ENCODE data around the gene MAPK1IP1L. TPM values are rescaled to one million over a fixed set of nuclear protein-coding genes. Genes with fewer than 3 reads are reported as not detected.
A peak's percentile ranks its signal among the peaks of the same experiment; 100 is the strongest.
"Not testable (repeated sequence)": the region's sequence is repeated elsewhere in the genome, so short reads cannot be mapped to it uniquely, and the experiment has no call there.

MAPK1IP1L gene
- total RNA-seq, 4 donors from 2014 or later: 36.8 to 73.7 (median 54.0) TPM

DNA sequence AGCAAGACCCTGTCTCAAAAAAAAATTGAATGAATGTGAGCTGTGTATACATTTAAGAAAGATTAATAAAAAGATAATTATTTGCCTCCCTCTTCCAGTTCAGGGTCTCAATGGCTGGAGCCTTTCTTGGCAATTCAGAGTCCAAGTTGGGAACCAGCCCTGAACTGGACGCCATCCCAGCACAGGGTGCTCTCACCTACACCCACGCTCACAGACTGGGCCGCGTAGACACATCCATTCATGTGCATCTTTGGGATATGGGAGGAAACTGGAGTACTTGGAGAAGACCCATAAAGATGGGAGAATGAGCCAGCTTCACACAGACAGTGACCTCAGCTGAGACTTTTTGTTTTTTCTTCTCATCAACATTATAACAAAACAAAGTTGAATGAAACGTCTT is 6.5 kb downstream of the MAPK1IP1L start:
- WGBS, 2 donors: 89% methylated on average over 5 of the region's 5 CpGs
- DNase-seq (ENCODE audit: low spot score in 2 of 2): peak in 1 of 2 donors; percentile 65
- intact Hi-C loops (cut with DNase I; ENCODE audit: low total_unique reads): no loop called here
- TF ChIP-seq, protein P1, sequence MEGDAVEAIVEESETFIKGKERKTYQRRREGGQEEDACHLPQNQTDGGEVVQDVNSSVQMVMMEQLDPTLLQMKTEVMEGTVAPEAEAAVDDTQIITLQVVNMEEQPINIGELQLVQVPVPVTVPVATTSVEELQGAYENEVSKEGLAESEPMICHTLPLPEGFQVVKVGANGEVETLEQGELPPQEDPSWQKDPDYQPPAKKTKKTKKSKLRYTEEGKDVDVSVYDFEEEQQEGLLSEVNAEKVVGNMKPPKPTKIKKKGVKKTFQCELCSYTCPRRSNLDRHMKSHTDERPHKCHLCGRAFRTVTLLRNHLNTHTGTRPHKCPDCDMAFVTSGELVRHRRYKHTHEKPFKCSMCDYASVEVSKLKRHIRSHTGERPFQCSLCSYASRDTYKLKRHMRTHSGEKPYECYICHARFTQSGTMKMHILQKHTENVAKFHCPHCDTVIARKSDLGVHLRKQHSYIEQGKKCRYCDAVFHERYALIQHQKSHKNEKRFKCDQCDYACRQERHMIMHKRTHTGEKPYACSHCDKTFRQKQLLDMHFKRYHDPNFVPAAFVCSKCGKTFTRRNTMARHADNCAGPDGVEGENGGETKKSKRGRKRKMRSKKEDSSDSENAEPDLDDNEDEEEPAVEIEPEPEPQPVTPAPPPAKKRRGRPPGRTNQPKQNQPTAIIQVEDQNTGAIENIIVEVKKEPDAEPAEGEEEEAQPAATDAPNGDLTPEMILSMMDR (IDR thresholded peaks at IDR 0.05): no peak
- TF ChIP-seq POLR2A (IDR thresholded peaks at IDR 0.05): no peak
- no peak overlapping the region for H3K4me3 ChIP-seq (ENCODE audit: low read depth, poor library complexity, severe bottlenecking)

DNA sequence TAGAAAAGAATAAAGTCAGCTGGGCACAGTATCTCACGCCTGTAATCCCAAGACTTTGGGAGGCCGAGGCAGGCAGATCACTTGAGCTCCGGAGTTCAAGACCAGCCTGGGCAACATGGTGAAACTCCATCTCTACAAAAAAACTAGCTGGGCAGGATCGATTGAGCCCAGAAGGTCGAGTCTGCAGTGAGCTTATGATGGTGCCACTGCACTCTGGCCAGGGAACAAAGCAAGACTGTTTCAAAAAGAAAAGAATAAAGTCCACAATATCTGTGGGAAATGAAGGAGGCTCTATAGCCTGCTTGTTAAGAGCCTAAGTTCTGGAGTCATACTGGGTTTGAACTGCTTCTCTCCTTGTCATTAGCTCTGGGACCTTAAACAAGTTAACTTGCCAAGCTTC is 7.9 kb downstream of the MAPK1IP1L start:
- intact Hi-C loops (cut with DNase I; ENCODE audit: low total_unique reads): no loop called here
- H3K4me3 ChIP-seq (ENCODE audit: low read depth, poor library complexity, severe bottlenecking): no peak overlapping the region
- TF ChIP-seq, protein P1 (IDR thresholded peaks at IDR 0.05): no peak
- TF ChIP-seq POLR2A (IDR thresholded peaks at IDR 0.05): no peak
- 87 to 93% methylated on average over 5 of the region's 5 CpGs for WGBS, 2 donors
- DNase-seq (ENCODE audit: low spot score in 2 of 2): no peak

DNA sequence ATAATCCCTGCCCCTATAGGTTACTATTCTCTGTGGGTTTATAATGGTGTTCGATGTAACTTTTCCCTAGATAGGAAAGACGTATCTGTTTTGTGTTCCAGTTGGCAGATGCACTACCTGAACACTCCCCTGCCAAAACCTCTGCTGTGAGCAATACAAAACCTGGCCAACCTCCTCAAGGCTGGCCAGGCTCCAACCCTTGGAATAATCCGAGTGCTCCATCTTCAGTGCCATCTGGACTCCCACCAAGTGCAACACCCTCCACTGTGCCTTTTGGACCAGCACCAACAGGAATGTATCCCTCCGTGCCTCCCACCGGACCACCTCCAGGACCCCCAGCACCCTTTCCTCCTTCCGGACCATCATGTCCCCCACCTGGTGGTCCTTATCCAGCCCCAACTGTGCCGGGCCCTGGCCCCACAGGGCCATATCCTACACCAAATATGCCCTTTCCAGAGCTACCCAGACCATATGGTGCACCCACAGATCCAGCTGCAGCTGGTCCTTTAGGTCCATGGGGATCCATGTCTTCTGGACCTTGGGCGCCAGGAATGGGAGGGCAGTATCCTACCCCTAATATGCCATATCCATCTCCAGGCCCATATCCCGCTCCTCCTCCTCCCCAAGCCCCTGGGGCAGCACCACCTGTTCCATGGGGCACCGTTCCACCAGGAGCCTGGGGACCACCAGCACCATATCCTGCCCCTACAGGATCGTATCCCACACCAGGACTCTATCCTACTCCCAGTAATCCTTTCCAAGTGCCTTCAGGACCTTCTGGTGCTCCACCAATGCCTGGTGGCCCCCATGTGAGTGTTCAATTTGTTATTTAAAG is 11.3 kb downstream of the MAPK1IP1L start:
- DNase-seq (ENCODE audit: low spot score in 2 of 2): no peak
- intact Hi-C loops (cut with DNase I; ENCODE audit: low total_unique reads): no loop called here
- no peak overlapping the region for H3K4me3 ChIP-seq (ENCODE audit: low read depth, poor library complexity, severe bottlenecking)
- 63% methylated on average over 11 of the region's 11 CpGs for WGBS, 2 donors
- no peak for TF ChIP-seq POLR2A (IDR thresholded peaks at IDR 0.05)
- TF ChIP-seq, protein P1 (IDR thresholded peaks at IDR 0.05): no peak

DNA sequence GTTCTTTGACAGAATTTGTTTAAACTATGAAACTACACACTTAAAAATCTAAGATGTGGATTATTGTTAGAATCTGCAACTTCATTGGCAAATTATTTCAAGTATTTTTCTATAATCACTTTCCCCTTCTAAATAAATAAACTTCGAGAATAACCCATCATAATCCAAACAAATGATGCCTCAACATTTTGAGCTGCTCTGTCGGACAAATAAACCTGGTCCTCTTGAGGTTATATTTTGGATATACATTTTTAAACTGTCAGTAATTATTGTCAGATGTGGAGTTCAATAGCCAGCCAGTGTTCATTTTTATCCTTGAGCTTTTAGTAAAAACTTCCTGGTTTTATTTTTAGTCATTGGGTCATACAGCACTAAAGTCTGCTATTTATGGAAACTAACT is 13.4 kb downstream of the MAPK1IP1L start:
- 72 to 78% methylated on average over 2 of the region's 2 CpGs for WGBS, 2 donors
- intact Hi-C loops (cut with DNase I; ENCODE audit: low total_unique reads); H3K4me3 ChIP-seq (ENCODE audit: low read depth, poor library complexity, severe bottlenecking); DNase-seq (ENCODE audit: low spot score in 2 of 2): not testable (repeated sequence)

DNA sequence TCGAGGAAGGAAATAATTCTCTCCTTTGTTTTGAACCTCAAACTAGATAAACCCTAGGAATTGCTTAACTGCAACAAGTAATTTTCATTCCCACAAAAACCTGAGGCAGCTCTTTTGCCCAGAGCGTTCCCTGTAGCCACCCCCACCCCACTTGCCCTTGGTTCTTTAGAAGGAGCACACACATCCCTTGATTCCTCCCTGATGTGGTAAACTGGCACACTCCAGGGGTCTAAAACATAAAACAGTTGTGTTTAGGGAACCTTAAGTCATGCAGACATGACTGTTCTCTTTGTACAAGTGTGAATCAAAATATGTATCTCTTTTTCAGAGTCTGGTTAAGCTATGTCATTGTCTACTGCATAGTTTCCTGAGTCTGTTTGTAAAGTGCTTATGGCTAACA is 14.0 kb downstream of the MAPK1IP1L start:
- no peak overlapping the region for H3K4me3 ChIP-seq (ENCODE audit: low read depth, poor library complexity, severe bottlenecking)
- intact Hi-C loops (cut with DNase I; ENCODE audit: low total_unique reads): no loop called here
- WGBS, 2 donors: 36 to 49% methylated on average over 2 of the region's 2 CpGs
- TF ChIP-seq, protein P1 (IDR thresholded peaks at IDR 0.05): no peak
- TF ChIP-seq POLR2A (IDR thresholded peaks at IDR 0.05): no peak
- DNase-seq (ENCODE audit: low spot score in 2 of 2): no peak

DNA sequence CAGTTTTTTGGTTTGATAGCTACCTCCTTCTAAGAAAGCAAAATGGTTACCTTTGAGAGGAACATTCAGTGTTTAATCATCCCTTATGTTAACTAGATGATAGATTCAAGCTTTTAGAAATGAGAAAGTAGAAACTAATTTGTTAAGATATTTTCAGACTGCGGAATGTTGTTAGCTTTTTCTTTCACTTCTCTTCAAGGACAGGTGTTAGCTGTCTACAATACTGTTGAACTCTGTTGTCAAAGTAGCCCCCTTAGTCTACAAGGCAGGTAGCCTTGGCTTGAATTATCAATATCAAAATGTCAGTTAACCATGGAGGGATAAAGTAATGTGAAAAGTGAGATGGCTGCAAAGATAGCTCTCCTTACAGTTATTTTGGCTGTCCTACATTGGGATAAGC is 14.8 kb downstream of the MAPK1IP1L start:
- no peak overlapping the region for H3K4me3 ChIP-seq (ENCODE audit: low read depth, poor library complexity, severe bottlenecking)
- WGBS, 2 donors: 94 to 100% methylated on average over 1 of the region's 1 CpG
- DNase-seq (ENCODE audit: low spot score in 2 of 2): no peak
- intact Hi-C loops (cut with DNase I; ENCODE audit: low total_unique reads): no loop called here
- TF ChIP-seq POLR2A (IDR thresholded peaks at IDR 0.05): no peak
- TF ChIP-seq, protein P1 (IDR thresholded peaks at IDR 0.05): no peak
